GM18499 (cell line): ENCODE data around the gene TMEM41B.

Source experiments
- ATAC-seq: cut with Tn5 transposase; IDR thresholded peaks from one replicate; pipeline ENCODE4 v1.9.1; 2021; ENCODE audit warnings: moderate number of reproducible peaks; ENCODE audit not compliant: insufficient read depth, unreplicated experiment

TMEM41B gene

GRCh38 chr11:9310485-9311090, 3.8 kb downstream of the TMEM41B start:
- ATAC-seq = no peak

GRCh38 chr11:9304178-9304577, 10.2 kb downstream of the TMEM41B start:
- ATAC-seq = no peak

- ATAC-seq = no peak
Measured at GRCh38 chr11:9302448-9302847, 11.9 kb downstream of the TMEM41B start.

- ATAC-seq = no peak
Measured at GRCh38 chr11:9301720-9302119, 12.7 kb downstream of the TMEM41B start.

GRCh38 chr11:9293646-9294045, 20.7 kb downstream of the TMEM41B start:
- ATAC-seq = no peak

- ATAC-seq = no peak
Measured at GRCh38 chr11:9285850-9286587, 28.4 kb downstream of the TMEM41B start.

- ATAC-seq = no peak
Measured at GRCh38 chr11:9280655-9281301, 33.6 kb downstream of the TMEM41B start.

- no peak for ATAC-seq
Measured at GRCh38 chr11:9277176-9277575, 37.2 kb downstream of the TMEM41B start.

GRCh38 chr11:9276571-9276970, 37.8 kb downstream of the TMEM41B start:
- no peak for ATAC-seq

GRCh38 chr11:9274499-9275258, 39.7 kb downstream of the TMEM41B start:
- no peak for ATAC-seq

GRCh38 chr11:9273376-9274336, 40.7 kb downstream of the TMEM41B start:
- no peak for ATAC-seq

- no peak for ATAC-seq
Measured at GRCh38 chr11:9269492-9270013, 44.8 kb downstream of the TMEM41B start.

- no peak for ATAC-seq
Measured at GRCh38 chr11:9267680-9268079, 46.7 kb downstream of the TMEM41B start.

- ATAC-seq = no peak
Measured at GRCh38 chr11:9266926-9267325, 47.5 kb downstream of the TMEM41B start.

- ATAC-seq = no peak
Measured at GRCh38 chr11:9266132-9266736, 48.2 kb downstream of the TMEM41B start.

GRCh38 chr11:9265211-9266131, 48.9 kb downstream of the TMEM41B start, which contains the start of gene DENND5A:
DENND5A (minus strand) TSS chr11:9265350; CDS start chr11:9265069, 281 bp downstream.
- ATAC-seq = no peak

GRCh38 chr11:9264316-9265210, 49.8 kb downstream of the TMEM41B start:
- peak; percentile 4 for ATAC-seq
